GM12878 (cell line): ENCODE measurements around the gene VAV2. TPM values are rescaled to one million over a fixed set of nuclear protein-coding genes. Genes with fewer than 3 reads are reported as not detected.

Experiments used
- ATAC-seq: fragments of 200-7000 bp; cut with Tn5 transposase; 3 replicates; pipeline ENCODE4 v1.9.1; 2020; ENCODE audit warnings: mild to moderate bottlenecking, moderate library complexity
- BruUV-seq: library from RNA; stranded (reverse); fragments of 400-500 nt; replicated peaks from 2 replicates; lab custom pipeline; 2021; lab: Mats Ljungman, UMichigan
- CTCF ChIA-PET: fragments of 300-600 bp; sonication (Branson Sonifier 250); formaldehyde crosslinking; extraction: SDS; loops from one replicate; lab custom pipeline; 2021; ENCODE audit warnings: inconsistent platforms; lab: Yijun Ruan, JAX
- POLR2A ChIA-PET: fragments of 350-600 bp; formaldehyde crosslinking; extraction: SDS; loops from one replicate; lab custom pipeline; 2021; ENCODE audit warnings: inconsistent platforms; lab: Charles Lee
- RAD21 ChIA-PET: fragments of 300-600 bp; sonication (Branson Sonifier 250); formaldehyde crosslinking; loops from one replicate; lab custom pipeline; 2023; ENCODE audit warnings: antibody characterized with exemption; ENCODE audit not compliant: unreplicated experiment; lab: Charles Lee
- SMC1A ChIA-PET: fragments of 300-600 bp; sonication (Branson Sonifier 250); formaldehyde crosslinking; loops from one replicate; lab custom pipeline; 2023; ENCODE audit not compliant: unreplicated experiment, uncharacterized antibody; lab: Charles Lee
- DNase-seq: peaks from one replicate; pipeline ENCODE4 v3.0.0-alpha.2; 2011; ENCODE audit warnings: low read depth, low spot score
- FAIRE-seq: peaks from 3 replicates; lab custom pipeline; 2011; peaks lifted over from hg19 to GRCh38; lab: Jason Lieb, UNC
- H2AFZ ChIP-seq: 2 replicates; pipeline ENCODE4 v1.6.0; 2011; ENCODE audit warnings: low read depth, low read length, control low read depth; ENCODE audit not compliant: control insufficient read depth
- H3K27ac ChIP-seq: 2 replicates; pipeline ENCODE4 v1.5.1; 2011; ENCODE audit warnings: control low read depth; ENCODE audit not compliant: control insufficient read depth, insufficient read depth
- H3K27me3 ChIP-seq, 2 experiments: replicated peaks in 1 of 2; 2 replicates each; pipeline versions ENCODE4 v1.6.0 to v1.6.1; 2011; ENCODE audit warnings: low read length in 1 of 2; ENCODE audit not compliant: control insufficient read depth in 2 of 2, insufficient read depth in 2 of 2
- H3K36me3 ChIP-seq, 2 experiments: 2 replicates each; pipeline ENCODE4 v1.5.1; 2011; ENCODE audit warnings: low read length in 1 of 2; ENCODE audit not compliant: control insufficient read depth in 2 of 2, insufficient read depth in 2 of 2
- H3K4me1 ChIP-seq: 2 replicates; pipeline ENCODE4 v1.6.1; 2011; ENCODE audit warnings: mild to moderate bottlenecking, low read length, moderate library complexity, mixed read lengths; ENCODE audit not compliant: control insufficient read depth, insufficient read depth
- H3K4me2 ChIP-seq: 2 replicates; pipeline ENCODE4 v1.6.0; 2011; ENCODE audit warnings: control low read depth; ENCODE audit not compliant: control insufficient read depth, insufficient read depth
- H3K4me3 ChIP-seq: fragments of 200-600 bp; sonication (generic); 2 replicates; pipeline ENCODE4 v1.5.1; 2016
- H3K79me2 ChIP-seq: 2 replicates; pipeline ENCODE4 v1.6.0; 2011; ENCODE audit warnings: low read length; ENCODE audit not compliant: control insufficient read depth, insufficient read depth
- H3K9ac ChIP-seq: 2 replicates; pipeline ENCODE4 v1.8.0; 2011; ENCODE audit warnings: low read length, control low read depth, mixed read lengths; ENCODE audit not compliant: control insufficient read depth, insufficient read depth
- H3K9me3 ChIP-seq: replicated peaks from 3 replicates; pipeline ENCODE4 v1.5.1; 2011; ENCODE audit warnings: mild to moderate bottlenecking, low read length; ENCODE audit not compliant: control insufficient read depth, insufficient read depth
- H4K20me1 ChIP-seq: 2 replicates; pipeline ENCODE4 v1.6.0; 2011; ENCODE audit not compliant: control insufficient read depth, insufficient read depth
- NR2C1 ChIP-seq: fragments of 450-650 bp; IDR thresholded peaks from 2 replicates; pipeline ENCODE4 v1.6.1; 2017; ENCODE audit warnings: antibody characterized with exemption, mild to moderate bottlenecking, moderate library complexity
- RBBP5 ChIP-seq: fragments of 200-600 bp; sonication (generic); conservative IDR thresholded peaks from 2 replicates; pipeline ENCODE4 v1.6.1; 2016
- SRF ChIP-seq, 2 experiments: IDR thresholded peaks; 2 replicates each; pipeline ENCODE4 v1.6.1; 2011; ENCODE audit warnings: low read depth in 2 of 2, low read length in 2 of 2, mild to moderate bottlenecking in 1 of 2, moderate library complexity in 1 of 2
- WGBS: methylation state at CpG from one replicate; pipeline ENCODE4 v1.1.6; 2016; ENCODE audit warnings: low lambda C conversion rate; ENCODE audit not compliant: insufficient replicate concordance, insufficient coverage; ENCODE audit errors: missing lambda C conversion rate; 5-methylcytosine and 5-hydroxymethylcytosine counted together
- in situ Hi-C: fragments of 300-500 bp; cut with MboI; formaldehyde crosslinking; loops from 9 replicates; pipeline ENCODE4 v1.14.3; 2018; ENCODE audit warnings: mixed read lengths
- intact Hi-C: fragments of 100-400 bp; cut with micrococcal nuclease; formaldehyde crosslinking; loops from one replicate; pipeline ENCODE4 v1.14.2; 2022; ENCODE audit not compliant: unreplicated experiment
- polyA plus RNA-seq, 11 experiments: library from polyadenylated mRNA; depleted of rRNA in 4 of 11; unstranded in 6 of 11; stranded (reverse) in 5 of 11; fragments of >200 nt; fragmentation: Nextera tagmentation in 4 of 11; fragmentation: Illumina TruSeq in 1 of 11; extraction: Ambion mirVana in 4 of 11; extraction: Trizol in 1 of 11; gene quantifications; 1 replicate in 1 of 11; 2 replicates in 10 of 11; pipeline versions ENCODE4 v1.2.1 to v1.2.3, GENCODE V29; 2011 to 2016; ENCODE audit warnings: inconsistent platforms in 2 of 11, missing spikeins in 2 of 11, low read depth in 1 of 11
- total RNA-seq, 4 experiments: library from RNA; depleted of rRNA in 3 of 4; stranded (reverse); fragments of >200 nt in 3 of 4; fragmentation: Illumina TruSeq in 1 of 4; extraction: Trizol in 1 of 4; gene quantifications; 2 replicates each; pipeline versions ENCODE4 v1.2.1 to v1.2.3, GENCODE V29; 2013 to 2021
- TF ChIP-seq, protein P1 (sequence below): fragments of 450-650 bp; IDR thresholded peaks from 2 replicates; pipeline ENCODE4 v1.6.1; 2017; ENCODE audit warnings: mild to moderate bottlenecking

VAV2 gene
- total and polyA plus RNA-seq, 10 of the 15 experiments (the other 5 are each of a cell fraction or from before 2014, with no cell fraction given), result 0.13 to 43.9 (median 16.9) TPM

DNA sequence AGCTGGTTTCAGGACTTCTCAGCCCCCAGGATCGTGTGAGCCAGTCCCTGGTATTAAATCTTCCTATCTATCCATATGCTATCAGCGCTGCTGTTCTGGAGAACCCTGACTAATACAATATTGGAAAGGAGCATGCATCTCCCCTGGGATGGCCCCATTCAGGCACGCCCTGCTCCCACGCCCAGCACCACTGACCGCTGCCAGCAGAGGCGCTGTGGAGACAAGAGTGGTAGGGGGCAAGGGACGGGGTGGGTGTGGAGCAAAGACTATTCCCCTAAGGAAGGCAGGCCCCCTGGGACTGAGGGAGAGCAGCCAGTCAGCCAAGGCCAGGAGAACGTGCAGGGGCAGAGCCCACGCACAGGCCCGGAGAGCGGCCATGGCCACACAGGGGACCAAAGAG, 116.0 kb downstream of the VAV2 start:
- H3K9ac ChIP-seq, result no peak overlapping the region
- 90% methylated on average over 11 of the region's 11 CpGs for WGBS
- H3K27me3 ChIP-seq, result no peaks in the 10 kb centered on the region
- H3K4me3 ChIP-seq, result no peak overlapping the region
- BruUV-seq, result no TSS peak
- ChIA-PET RAD21 (no interaction called here), CTCF (no interaction called here), POLR2A (interaction anchor here (0.5 kb wide), 1 partner anchor 327 kb away, joined by 4 read pairs; no protein-coding TSS in a partner anchor)
- no peak overlapping the region for H3K27ac ChIP-seq
- H3K4me2 ChIP-seq, result no peak overlapping the region
- H3K9me3 ChIP-seq, result no peaks in the 10 kb centered on the region
- no peaks in the 10 kb centered on the region for H3K4me1 ChIP-seq
- H4K20me1 ChIP-seq, result no peaks in the 10 kb centered on the region
- peaks cover 0 to 7% of the 10 kb centered on the region in 2 experiments; a peak in 2 of 4 replicates for H3K36me3 ChIP-seq
- in situ Hi-C loops, result no loop called here
- no peak for TF ChIP-seq SRF (IDR thresholded peaks at IDR 0.05; ENCODE audit: low read depth in 2 of 2, low read length in 2 of 2)
- no peak for TF ChIP-seq RBBP5
- TF ChIP-seq, protein P1, sequence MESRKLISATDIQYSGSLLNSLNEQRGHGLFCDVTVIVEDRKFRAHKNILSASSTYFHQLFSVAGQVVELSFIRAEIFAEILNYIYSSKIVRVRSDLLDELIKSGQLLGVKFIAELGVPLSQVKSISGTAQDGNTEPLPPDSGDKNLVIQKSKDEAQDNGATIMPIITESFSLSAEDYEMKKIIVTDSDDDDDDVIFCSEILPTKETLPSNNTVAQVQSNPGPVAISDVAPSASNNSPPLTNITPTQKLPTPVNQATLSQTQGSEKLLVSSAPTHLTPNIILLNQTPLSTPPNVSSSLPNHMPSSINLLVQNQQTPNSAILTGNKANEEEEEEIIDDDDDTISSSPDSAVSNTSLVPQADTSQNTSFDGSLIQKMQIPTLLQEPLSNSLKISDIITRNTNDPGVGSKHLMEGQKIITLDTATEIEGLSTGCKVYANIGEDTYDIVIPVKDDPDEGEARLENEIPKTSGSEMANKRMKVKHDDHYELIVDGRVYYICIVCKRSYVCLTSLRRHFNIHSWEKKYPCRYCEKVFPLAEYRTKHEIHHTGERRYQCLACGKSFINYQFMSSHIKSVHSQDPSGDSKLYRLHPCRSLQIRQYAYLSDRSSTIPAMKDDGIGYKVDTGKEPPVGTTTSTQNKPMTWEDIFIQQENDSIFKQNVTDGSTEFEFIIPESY, result peak; percentile 99
- TF ChIP-seq, all 136 proteins: peak for 1
- FAIRE-seq (no peak), DNase-seq (no peak), ATAC-seq (0 out of 3 replicates have a peak, but pooled peaks have one; percentile 18)
- intact Hi-C loops, result no loop called here
- Histone ChIP-seq H2AFZ (no peak overlapping the region), H3K79me2 (peaks cover 2% of the 10 kb centered on the region)
- SMC1A ChIA-PET, result no interaction called here

DNA sequence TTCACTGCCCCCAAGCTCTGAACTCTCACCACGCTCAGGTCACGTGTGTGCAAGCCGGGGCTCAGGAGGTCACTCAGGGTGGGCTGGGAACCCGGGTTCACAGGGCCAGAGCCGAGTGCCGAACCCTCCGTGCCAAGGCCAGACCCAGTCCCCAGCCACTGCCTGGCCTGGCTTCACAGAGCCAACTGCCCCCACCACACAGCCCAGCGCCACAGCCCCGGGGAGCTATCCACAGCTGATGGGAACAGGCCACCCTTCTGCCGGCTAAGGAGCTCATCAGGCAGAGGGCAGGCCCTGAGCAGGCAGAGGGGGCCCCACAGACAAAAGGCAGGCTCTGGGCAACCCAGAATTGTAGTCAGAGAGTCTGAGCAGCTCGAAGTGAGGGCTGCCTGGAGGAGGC, 117.0 kb downstream of the VAV2 start:
- no peak for ATAC-seq
- intact Hi-C loops, result no loop called here
- Histone ChIP-seq H3K9me3 (no peaks in the 10 kb centered on the region), H3K27me3 (no peaks in the 10 kb centered on the region), H3K27ac (no peak overlapping the region), H3K4me3 (no peak overlapping the region), H3K4me1 (no peaks in the 10 kb centered on the region; the same call in 1 of the 2 replicates), H4K20me1 (no peaks in the 10 kb centered on the region), H3K4me2 (no peak overlapping the region), H3K36me3 (peaks cover 0 to 5% of the 10 kb centered on the region in 2 experiments; a peak in 2 of 4 replicates), H3K79me2 (peaks cover 6% of the 10 kb centered on the region), H2AFZ (no peak overlapping the region), H3K9ac (no peak overlapping the region)
- no peak for DNase-seq
- CTCF ChIA-PET, result no interaction called here
- RAD21 ChIA-PET, result no interaction called here
- 90% methylated on average over 9 of the region's 11 CpGs for WGBS
- no peak for FAIRE-seq
- in situ Hi-C loops, result no loop called here
- BruUV-seq, result no TSS peak
- SMC1A ChIA-PET, result interaction anchor here (0.6 kb wide), 1 partner anchor 53 kb away, joined by 3 read pairs; no protein-coding TSS in a partner anchor
- POLR2A ChIA-PET, result no interaction called here
- no peak for TF ChIP-seq NR2C1
